Measurements from ENCODE around the gene FAIM2.

- TF ChIP-seq EZH2phosphoT487 (IDR thresholded peaks at IDR 0.05; ENCODE audit: insufficient read depth, low read depth) (no peak), EZH2 (IDR thresholded peaks at IDR 0.05; ENCODE audit: insufficient read depth, poor library complexity, severe bottlenecking) (no peak)
These were observed 12.2 kb downstream of the FAIM2 start for GRCh38 chr12:49891476-49891875.

All from GM23248 (cell line).